ENCODE data around the gene NOVA2.

The NOVA2 gene

GRCh38 chr19:45959517-45960025 is 14.1 kb downstream of the NOVA2 start:
- no peak for DNase-seq

GRCh38 chr19:45958769-45959516 is 14.7 kb downstream of the NOVA2 start:
- DNase-seq = no peak

- DNase-seq = no peak
Measured at GRCh38 chr19:45958320-45958719, 15.3 kb downstream of the NOVA2 start.

- no peak for DNase-seq
Measured at GRCh38 chr19:45955905-45956608, 17.6 kb downstream of the NOVA2 start.

GRCh38 chr19:45954156-45954555 is 19.5 kb downstream of the NOVA2 start:
- DNase-seq = no peak

GRCh38 chr19:45953676-45954075 is 20.0 kb downstream of the NOVA2 start:
- no peak for DNase-seq

- peak; percentile 98 for DNase-seq
Measured at GRCh38 chr19:45952686-45953505, 20.8 kb downstream of the NOVA2 start.

GRCh38 chr19:45952341-45952685 is 21.4 kb downstream of the NOVA2 start:
- DNase-seq = peak; percentile 62

- no peak for DNase-seq
Measured at GRCh38 chr19:45947926-45948325, 25.7 kb downstream of the NOVA2 start.

- no peak for DNase-seq
Measured at GRCh38 chr19:45940515-45940805, 33.2 kb downstream of the NOVA2 start.

- no peak for DNase-seq
Measured at GRCh38 chr19:45939792-45940514, 33.7 kb downstream of the NOVA2 start.

- no peak for DNase-seq
Measured at GRCh38 chr19:45938733-45939319, 34.8 kb downstream of the NOVA2 start.

GRCh38 chr19:45935267-45935666 is 38.4 kb downstream of the NOVA2 start:
- no peak for DNase-seq

- no peak for DNase-seq
Measured at GRCh38 chr19:45934551-45935230, 39.0 kb downstream of the NOVA2 start.

GRCh38 chr19:45933759-45934158 is 39.9 kb downstream of the NOVA2 start:
- DNase-seq = no peak

GRCh38 chr19:45931055-45931454 is 42.6 kb downstream of the NOVA2 start:
- DNase-seq = no peak

GRCh38 chr19:45929247-45929646 is 44.4 kb downstream of the NOVA2 start:
- DNase-seq = no peak

- peak; percentile 94 for DNase-seq
Measured at GRCh38 chr19:45927565-45928261, 46.0 kb downstream of the NOVA2 start.

- DNase-seq = no peak
Measured at GRCh38 chr19:45924891-45925447, 48.7 kb downstream of the NOVA2 start.

- DNase-seq = no peak
Measured at GRCh38 chr19:45922281-45922680, 51.4 kb downstream of the NOVA2 start.

GRCh38 chr19:45920458-45920857 is 53.2 kb downstream of the NOVA2 start:
- no peak for DNase-seq

Data from NCI-H2171 treated with DMSO at 0.1 percent for 48 hours (cell line).